Omental fat pad (tissue), 4 donors: ENCODE measurements around the gene RPL18. TPM values are rescaled to one million over a fixed set of nuclear protein-coding genes. Genes with fewer than 3 reads are reported as not detected.

Experiments
- ATAC-seq: fragments of 150-250 bp; one replicate; pipeline ENCODE4 v1.9.1; 2016; ENCODE audit warnings: mild to moderate bottlenecking, moderate library complexity; ENCODE audit not compliant: low FRiP score
- DNase-seq: peaks from one replicate; pipeline ENCODE4 v3.0.0-alpha.2; 2019; ENCODE audit warnings: low spot score
- CTCF ChIP-seq, 3 donors: fragments of 450-650 bp; IDR thresholded peaks; one replicate each; pipeline ENCODE4 v1.5.1; 2016 to 2017; ENCODE audit warnings: antibody characterized with exemption in 3 of 3, mild to moderate bottlenecking in 3 of 3, moderate library complexity in 2 of 3
- total RNA-seq, 4 donors: library from RNA; depleted of rRNA; stranded (reverse); fragments of >200 nt; gene quantifications; one replicate each; pipeline ENCODE4 v1.1.0, GENCODE V29; 2016

The RPL18 gene
- total RNA-seq, 4 donors from 2014 or later = 1,539 to 2,303 (median 1,904) TPM

DNA sequence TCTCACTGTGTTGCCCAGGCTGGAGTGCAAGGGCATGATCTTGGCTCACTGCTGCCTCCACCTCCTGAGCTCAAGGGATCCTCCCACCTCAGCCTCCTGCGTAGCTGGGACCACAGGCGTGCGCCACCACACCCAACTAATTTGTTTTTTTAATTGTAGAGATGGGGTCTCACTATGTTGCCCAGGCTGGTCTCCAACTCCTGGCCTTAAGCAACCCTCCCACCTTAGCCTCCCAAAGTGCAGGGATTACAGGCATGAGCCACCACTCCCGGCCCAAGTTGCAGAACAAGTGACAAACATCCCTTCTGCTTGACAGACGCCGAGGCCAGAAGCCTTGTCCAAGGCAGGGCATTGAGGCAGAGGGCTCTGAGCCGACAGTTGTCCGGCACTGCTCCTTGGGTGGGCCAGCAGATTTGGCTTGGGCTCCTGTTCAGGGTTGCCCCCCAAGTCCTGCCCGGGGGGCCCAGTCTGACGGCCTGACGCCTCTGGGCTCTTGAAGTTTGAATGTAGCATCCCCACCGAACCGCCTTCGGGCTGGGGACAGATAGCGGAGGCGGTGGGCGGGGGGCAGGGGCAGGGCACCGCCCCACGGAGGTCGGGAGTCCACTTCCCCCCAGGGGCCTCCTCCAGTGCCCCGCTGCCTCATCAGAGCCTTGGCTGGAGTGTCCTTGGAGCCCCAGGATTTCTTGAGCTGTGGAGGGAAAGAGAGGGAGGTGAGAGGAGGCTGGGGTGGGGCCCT lies 18.1 kb downstream of the RPL18 start:
- TF ChIP-seq CTCF (IDR thresholded peaks at IDR 0.05) = no peak
- ATAC-seq (no peak), DNase-seq (no peak)

DNA sequence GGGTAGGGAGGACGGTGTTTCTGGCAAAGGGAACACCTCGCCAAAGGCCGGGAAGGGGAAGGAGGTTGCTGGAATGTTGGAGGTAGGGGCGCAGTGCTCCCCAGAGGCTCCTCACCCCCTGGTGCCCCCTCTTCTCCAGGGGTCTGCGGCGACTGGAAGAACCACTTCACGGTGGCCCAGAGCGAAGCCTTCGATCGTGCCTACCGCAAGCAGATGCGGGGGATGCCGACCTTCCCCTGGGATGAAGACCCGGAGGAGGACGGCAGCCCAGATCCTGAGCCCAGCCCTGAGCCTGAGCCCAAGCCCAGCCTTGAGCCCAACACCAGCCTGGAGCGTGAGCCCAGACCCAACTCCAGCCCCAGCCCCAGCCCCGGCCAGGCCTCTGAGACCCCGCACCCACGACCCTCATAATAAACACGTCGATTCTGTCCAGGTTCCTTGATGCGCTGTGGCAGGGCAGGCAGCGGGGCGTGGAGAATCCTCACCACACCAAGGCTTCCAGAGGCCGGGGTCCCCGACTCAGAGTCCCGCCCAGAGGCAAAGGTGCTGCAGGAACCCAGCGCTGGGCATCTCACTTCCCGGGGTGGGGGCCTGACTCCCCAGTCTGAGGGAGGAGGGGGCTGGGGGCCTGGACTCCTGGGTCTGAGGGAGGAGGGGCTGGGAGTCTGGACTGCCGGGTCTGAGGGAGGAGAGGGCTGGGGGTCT lies 19.8 kb downstream of the RPL18 start:
- no peak for TF ChIP-seq CTCF (IDR thresholded peaks at IDR 0.05)
- ATAC-seq (no peak), DNase-seq (no peak)

DNA sequence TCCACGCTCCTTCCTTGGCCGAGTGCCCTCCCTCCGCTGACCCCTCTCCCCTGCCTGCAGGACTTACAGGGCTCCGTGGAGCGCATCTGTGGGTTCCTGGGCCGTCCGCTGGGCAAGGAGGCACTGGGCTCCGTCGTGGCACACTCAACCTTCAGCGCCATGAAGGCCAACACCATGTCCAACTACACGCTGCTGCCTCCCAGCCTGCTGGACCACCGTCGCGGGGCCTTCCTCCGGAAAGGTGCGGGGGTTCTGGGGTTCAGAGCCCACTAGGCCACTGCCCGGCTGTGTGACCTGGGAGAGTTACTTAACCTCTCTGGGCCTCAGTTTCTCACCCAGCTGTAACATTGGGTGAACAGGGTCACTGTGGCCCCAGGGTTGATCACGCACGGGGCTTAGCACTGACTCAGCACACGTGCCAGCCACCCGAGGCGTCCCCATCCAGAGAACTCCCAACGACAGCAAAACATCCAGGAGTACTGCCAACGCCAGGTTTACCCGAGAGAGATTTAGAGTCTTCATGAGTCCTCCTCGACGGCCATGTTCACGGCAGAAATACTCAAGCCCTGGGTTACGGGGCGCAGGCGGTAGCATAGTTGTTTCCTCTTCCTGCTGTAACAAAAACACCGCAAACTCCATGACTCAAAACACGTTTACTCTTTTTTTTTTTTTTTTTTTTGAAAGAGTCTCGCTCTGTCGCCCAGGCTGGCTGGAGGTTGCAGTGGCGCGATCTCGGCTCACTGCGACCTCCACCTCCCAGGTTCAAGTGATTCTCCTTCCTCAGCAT lies 22.1 kb downstream of the RPL18 start:
- no peak for TF ChIP-seq CTCF (IDR thresholded peaks at IDR 0.05)
- no peak for DNase-seq
- ATAC-seq = no peak

GRCh38 chr19:48596237-48596636 lies 22.7 kb downstream of the RPL18 start:
- no peak for ATAC-seq

GRCh38 chr19:48595833-48596232 lies 23.1 kb downstream of the RPL18 start:
- DNase-seq = no peak
- TF ChIP-seq CTCF (IDR thresholded peaks at IDR 0.05) = no peak
- no peak for ATAC-seq

More at GRCh38 chr19:48596237-48596636, 22.7 kb downstream of the RPL18 start:
- DNase-seq = no peak
- TF ChIP-seq CTCF (IDR thresholded peaks at IDR 0.05) = no peak

GRCh38 chr19:48595171-48595570 lies 23.8 kb downstream of the RPL18 start:
- no peak for DNase-seq
- no peak for TF ChIP-seq CTCF (IDR thresholded peaks at IDR 0.05)
- no peak for ATAC-seq
